H9 (cell line): Measurements from ENCODE around the gene CUL4A. TPM values are rescaled to one million over a fixed set of nuclear protein-coding genes. Genes with fewer than 3 reads are reported as not detected.

Experiments
- DNase-seq: peaks from one replicate; pipeline ENCODE4 v3.0.0-alpha.2; 2017
- H2AFZ ChIP-seq: one replicate; pipeline ENCODE4 v1.6.1; 2013; ENCODE audit warnings: mild to moderate bottlenecking, low read length, control low read depth, moderate library complexity
- H2AK5ac ChIP-seq: 2 replicates; pipeline ENCODE4 v1.6.1; 2013; ENCODE audit warnings: low read length, control low read depth, mixed read lengths; ENCODE audit not compliant: insufficient read length
- H2BK120ac ChIP-seq: one replicate; pipeline ENCODE4 v1.6.1; 2013; ENCODE audit warnings: low read depth, mild to moderate bottlenecking, low read length, control low read depth, inconsistent platforms; ENCODE audit not compliant: poor library complexity, severe bottlenecking
- H2BK12ac ChIP-seq: 2 replicates; pipeline ENCODE4 v1.6.1; 2013; ENCODE audit warnings: low read length, control low read depth, mixed read lengths, low read depth; ENCODE audit not compliant: insufficient read length
- H2BK15ac ChIP-seq: 2 replicates; pipeline ENCODE4 v1.6.1; 2013; ENCODE audit warnings: low read depth, low read length, control low read depth
- H2BK20ac ChIP-seq: one replicate; pipeline ENCODE4 v1.6.1; 2013; ENCODE audit warnings: low read depth, mild to moderate bottlenecking, low read length, control low read depth, inconsistent platforms; ENCODE audit not compliant: poor library complexity, severe bottlenecking
- H2BK5ac ChIP-seq: 2 replicates; pipeline ENCODE4 v1.6.1; 2013; ENCODE audit warnings: low read length, control low read depth, mixed read lengths; ENCODE audit not compliant: insufficient read length
- H3K14ac ChIP-seq: 2 replicates; pipeline ENCODE4 v1.6.1; 2013; ENCODE audit warnings: low read length, control low read depth; ENCODE audit not compliant: insufficient read depth
- H3K18ac ChIP-seq: 2 replicates; pipeline ENCODE4 v1.6.1; 2013; ENCODE audit warnings: low read depth, mild to moderate bottlenecking, mixed read lengths, low read length, control low read depth; ENCODE audit not compliant: insufficient read length
- H3K23ac ChIP-seq: 2 replicates; pipeline ENCODE4 v1.6.1; 2013; ENCODE audit warnings: low read length, control low read depth, mixed read lengths, low read depth; ENCODE audit not compliant: insufficient read length
- H3K23me2 ChIP-seq: 2 replicates; pipeline ENCODE4 v1.6.1; 2013; ENCODE audit warnings: low read depth, mild to moderate bottlenecking, mixed read lengths, low read length, control low read depth; ENCODE audit not compliant: insufficient read length, poor library complexity, severe bottlenecking
- H3K27ac ChIP-seq: 2 replicates; pipeline ENCODE4 v1.5.1; 2013; ENCODE audit warnings: low read length, control low read depth, mixed read lengths, low read depth; ENCODE audit not compliant: insufficient read length
- H3K27me3 ChIP-seq: 2 replicates; pipeline ENCODE4 v1.6.1; 2013; ENCODE audit warnings: low read length, control low read depth, inconsistent platforms; ENCODE audit not compliant: insufficient read depth
- H3K4ac ChIP-seq: 2 replicates; pipeline ENCODE4 v1.6.1; 2013; ENCODE audit warnings: low read depth, mild to moderate bottlenecking, control low read depth, inconsistent platforms, low read length, moderate library complexity
- H3K4me1 ChIP-seq: 2 replicates; pipeline ENCODE4 v1.6.1; 2013; ENCODE audit warnings: low read length, control low read depth, inconsistent platforms; ENCODE audit not compliant: insufficient read depth
- H3K4me2 ChIP-seq: 2 replicates; pipeline ENCODE4 v1.6.1; 2013; ENCODE audit warnings: low read length, control low read depth, mixed read lengths; ENCODE audit not compliant: insufficient read length, insufficient read depth
- H3K56ac ChIP-seq: 2 replicates; pipeline ENCODE4 v1.6.1; 2013; ENCODE audit warnings: low read depth, mild to moderate bottlenecking, mixed read lengths, low read length, control low read depth; ENCODE audit not compliant: insufficient read length
- H3K79me1 ChIP-seq: 2 replicates; pipeline ENCODE4 v1.6.1; 2013; ENCODE audit warnings: low read depth, mild to moderate bottlenecking, moderate library complexity, low read length, control low read depth, inconsistent platforms; ENCODE audit not compliant: insufficient read depth, poor library complexity, severe bottlenecking
- H3K79me2 ChIP-seq: 2 replicates; pipeline ENCODE4 v1.6.1; 2013; ENCODE audit warnings: low read length, control low read depth, inconsistent platforms; ENCODE audit not compliant: insufficient read depth
- H3K9ac ChIP-seq: 2 replicates; pipeline ENCODE4 v1.6.1; 2013; ENCODE audit warnings: low read length, control low read depth, mixed read lengths; ENCODE audit not compliant: insufficient read length; ENCODE audit errors: extremely low read depth
- H3K9me3 ChIP-seq: one replicate; pipeline ENCODE4 v1.6.1; 2013; ENCODE audit warnings: low read depth, low read length, inconsistent platforms; ENCODE audit not compliant: control insufficient read depth
- H3T11ph ChIP-seq: one replicate; pipeline ENCODE4 v1.6.1; 2013; ENCODE audit warnings: mild to moderate bottlenecking, low read length, control low read depth, inconsistent platforms
- H4K20me1 ChIP-seq: one replicate; pipeline ENCODE4 v1.6.1; 2013; ENCODE audit not compliant: control insufficient read depth, insufficient read length, insufficient read depth
- H4K5ac ChIP-seq: 2 replicates; pipeline ENCODE4 v1.6.1; 2013; ENCODE audit warnings: low read depth, mild to moderate bottlenecking, mixed read lengths, low read length, control low read depth; ENCODE audit not compliant: insufficient read length
- H4K8ac ChIP-seq: replicated peaks from 2 replicates; pipeline ENCODE4 v1.6.1; 2013; ENCODE audit warnings: low read length, control low read depth, mixed read lengths, low read depth; ENCODE audit not compliant: insufficient read length
- H4K91ac ChIP-seq: 2 replicates; pipeline ENCODE4 v1.6.1; 2013; ENCODE audit warnings: low read depth, mild to moderate bottlenecking, moderate library complexity, mixed read lengths, low read length, control low read depth; ENCODE audit not compliant: insufficient read length
- H3K27ac Mint-ChIP-seq, 3 experiments: 2 replicates in 2 of 3; 3 replicates in 1 of 3; pipeline ENCODE4 v1.8.0; 2020 to 2021; ENCODE audit warnings: mixed read lengths in 3 of 3, mild to moderate bottlenecking in 1 of 3, moderate library complexity in 1 of 3
- H3K27me3 Mint-ChIP-seq: 2 replicates; pipeline ENCODE4 v1.8.0; 2021; ENCODE audit warnings: low read depth, mild to moderate bottlenecking, moderate library complexity, mixed read lengths
- H3K36me3 Mint-ChIP-seq, 3 experiments: 2 replicates in 2 of 3; 3 replicates in 1 of 3; pipeline ENCODE4 v1.8.0; 2020 to 2021; ENCODE audit warnings: low read depth in 3 of 3, mixed read lengths in 3 of 3; ENCODE audit not compliant: insufficient read depth in 1 of 3
- H3K4me1 Mint-ChIP-seq, 2 experiments: 2 replicates each; pipeline ENCODE4 v1.8.0; 2020; ENCODE audit warnings: mixed read lengths in 2 of 2
- H3K4me3 Mint-ChIP-seq, 2 experiments: 2 replicates in 1 of 2; 3 replicates in 1 of 2; pipeline ENCODE4 v1.8.0; 2020 to 2021; ENCODE audit warnings: mild to moderate bottlenecking in 2 of 2, mixed read lengths in 2 of 2, moderate library complexity in 1 of 2
- H3K9me3 Mint-ChIP-seq, 2 experiments: 2 replicates in 1 of 2; 3 replicates in 1 of 2; pipeline ENCODE4 v1.8.0; 2020; ENCODE audit warnings: mild to moderate bottlenecking in 2 of 2, mixed read lengths in 2 of 2, moderate library complexity in 1 of 2
- CTCF ChIP-seq: fragments of 200-600 bp; sonication (generic); conservative IDR thresholded peaks from 3 replicates; pipeline ENCODE4 v1.8.0; 2021; ENCODE audit warnings: antibody characterized with exemption, mild to moderate bottlenecking
- WGBS: extraction: QIAGEN DNeasy Blood & Tissue Kit; methylation state at CpG from one replicate; pipeline ENCODE4 v1.1.7; 2013; ENCODE audit warnings: missing lambda C conversion rate, low lambda C conversion rate, mixed read lengths; ENCODE audit not compliant: insufficient read length; ENCODE audit errors: extremely low coverage; 5-methylcytosine and 5-hydroxymethylcytosine counted together
- total RNA-seq: library from RNA; stranded (reverse); gene quantifications from 2 replicates; pipeline ENCODE4 v1.2.1, GENCODE V29; 2021

Gene CUL4A
- total RNA-seq, 1 experiment from 2014 or later: 97.9 TPM

- H3K4me2 ChIP-seq: no peak overlapping the region
- no peaks in the 10 kb centered on the region; the same call in 1 of the 2 replicates for H3K4me1 ChIP-seq
- H2BK5ac ChIP-seq: no peak overlapping the region
- H3K9me3 ChIP-seq: no peaks in the 10 kb centered on the region
- Mint-ChIP-seq H3K4me3 (no peak overlapping the region), H3K27me3 (peaks cover 74% of the 10 kb centered on the region), H3K36me3 (no peaks in the 10 kb centered on the region), H3K9me3 (peaks cover 11 to 12% of the 10 kb centered on the region in 2 experiments; a peak in 3 of 5 replicates), H3K4me1 (peaks cover 13% of the 10 kb centered on the region in 2 experiments), H3K27ac (no peak overlapping the region)
- no peak overlapping the region for H3K14ac ChIP-seq
- TF ChIP-seq CTCF: no peak
- WGBS: no CpG with 5 or more reads among the region's 5 CpGs
- H2BK12ac ChIP-seq: no peak overlapping the region
- no peak overlapping the region for H3K9ac ChIP-seq
- no peak overlapping the region for H2BK15ac ChIP-seq
- H4K20me1 ChIP-seq: no peaks in the 10 kb centered on the region
- H3K4ac ChIP-seq: no peak overlapping the region
- no peak overlapping the region for H3K18ac ChIP-seq
- H2AK5ac ChIP-seq: no peak overlapping the region
- no peaks in the 10 kb centered on the region for H3K23me2 ChIP-seq
- H3K27me3 ChIP-seq: no peaks in the 10 kb centered on the region; the same call in 1 of the 2 replicates
- no peak overlapping the region for H2BK120ac ChIP-seq
- no peak overlapping the region for H4K5ac ChIP-seq
- H3K79me1 ChIP-seq: no peaks in the 10 kb centered on the region
- no peak overlapping the region for H2AFZ ChIP-seq
- no peak overlapping the region for H4K8ac ChIP-seq
- H3K79me2 ChIP-seq: no peaks in the 10 kb centered on the region
- H3K27ac ChIP-seq: no peak overlapping the region
- no peak overlapping the region for H3K56ac ChIP-seq
- DNase-seq: no peak
- no peak overlapping the region for H2BK20ac ChIP-seq
- H4K91ac ChIP-seq: no peak overlapping the region
- H3K23ac ChIP-seq: no peak overlapping the region
- H3T11ph ChIP-seq: no peak overlapping the region
Observed at GRCh38 chr13:113288880-113289279, 79.5 kb downstream of the CUL4A start.
